Measurements from ENCODE around the gene HOXB8. TPM values are rescaled to one million over a fixed set of nuclear protein-coding genes. Genes with fewer than 3 reads are reported as not detected.

The HOXB8 gene
- total and polyA plus RNA-seq, 12 donors: 0.55 TPM; not detected in 11

DNA sequence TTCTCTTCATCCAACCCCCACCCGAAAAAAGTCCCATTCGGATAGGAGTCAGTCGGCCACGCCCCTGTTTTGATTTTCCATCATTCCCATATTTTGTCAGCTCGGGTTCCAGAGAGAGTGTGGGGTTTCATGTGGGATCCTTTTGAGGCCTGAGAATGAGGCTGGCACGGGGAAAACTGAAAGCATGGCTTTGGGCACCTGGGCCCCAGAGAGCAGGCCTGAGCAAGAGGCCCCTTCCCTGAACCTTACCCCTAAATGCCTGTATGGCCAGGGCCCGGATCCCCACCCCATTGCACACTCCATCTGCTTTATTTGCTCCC is 32.4 kb downstream of the HOXB8 start:
- peaks cover 52 to 100% (median 100%) of the 10 kb centered on the region in 7 donors for H3K27me3 ChIP-seq
- no peak for ATAC-seq

DNA sequence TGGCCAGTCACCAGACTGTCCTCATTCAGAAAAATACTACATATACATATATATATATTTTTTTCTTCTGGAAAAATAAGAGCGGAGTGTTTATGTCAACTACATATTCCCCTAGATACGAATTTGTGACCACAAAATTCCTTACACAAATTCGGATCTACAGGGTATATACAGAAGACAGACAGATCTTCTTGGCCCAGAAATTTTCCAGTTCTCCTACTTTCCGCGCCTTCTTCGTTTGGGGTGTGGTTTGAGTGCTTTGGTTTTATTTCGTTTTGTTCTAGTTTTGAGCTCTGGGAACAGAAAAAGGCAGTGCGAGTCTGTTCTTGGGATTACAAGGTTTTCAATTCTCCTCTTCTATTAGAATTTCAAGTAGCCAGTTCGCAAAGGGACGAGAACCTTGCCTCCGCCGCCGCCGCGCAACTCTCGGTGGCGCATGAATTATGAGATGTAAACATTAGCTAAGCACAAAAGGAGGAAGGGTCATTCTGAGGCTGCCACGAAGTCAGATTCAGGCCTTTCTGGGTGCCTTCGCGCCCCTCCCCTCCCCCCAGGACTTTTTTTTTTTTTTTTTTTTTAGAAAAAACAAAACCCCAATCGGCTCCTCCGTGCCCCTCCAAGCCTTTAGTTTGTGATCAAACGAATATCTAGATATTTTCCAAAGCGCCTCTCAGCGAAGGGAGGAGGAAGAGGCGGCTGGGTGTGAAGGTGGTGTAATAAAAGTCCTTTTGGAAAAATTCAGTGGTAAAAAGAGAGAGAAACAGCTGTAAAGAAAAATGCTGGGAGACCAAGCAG is 35.1 kb downstream of the HOXB8 start:
- TF ChIP-seq, protein P1, sequence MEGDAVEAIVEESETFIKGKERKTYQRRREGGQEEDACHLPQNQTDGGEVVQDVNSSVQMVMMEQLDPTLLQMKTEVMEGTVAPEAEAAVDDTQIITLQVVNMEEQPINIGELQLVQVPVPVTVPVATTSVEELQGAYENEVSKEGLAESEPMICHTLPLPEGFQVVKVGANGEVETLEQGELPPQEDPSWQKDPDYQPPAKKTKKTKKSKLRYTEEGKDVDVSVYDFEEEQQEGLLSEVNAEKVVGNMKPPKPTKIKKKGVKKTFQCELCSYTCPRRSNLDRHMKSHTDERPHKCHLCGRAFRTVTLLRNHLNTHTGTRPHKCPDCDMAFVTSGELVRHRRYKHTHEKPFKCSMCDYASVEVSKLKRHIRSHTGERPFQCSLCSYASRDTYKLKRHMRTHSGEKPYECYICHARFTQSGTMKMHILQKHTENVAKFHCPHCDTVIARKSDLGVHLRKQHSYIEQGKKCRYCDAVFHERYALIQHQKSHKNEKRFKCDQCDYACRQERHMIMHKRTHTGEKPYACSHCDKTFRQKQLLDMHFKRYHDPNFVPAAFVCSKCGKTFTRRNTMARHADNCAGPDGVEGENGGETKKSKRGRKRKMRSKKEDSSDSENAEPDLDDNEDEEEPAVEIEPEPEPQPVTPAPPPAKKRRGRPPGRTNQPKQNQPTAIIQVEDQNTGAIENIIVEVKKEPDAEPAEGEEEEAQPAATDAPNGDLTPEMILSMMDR (IDR thresholded peaks at IDR 0.05): no peak
- H3K9me3 ChIP-seq: no peaks in the 10 kb centered on the region
- H3K36me3 ChIP-seq: no peaks in the 10 kb centered on the region
- H3K4me3 ChIP-seq: no peak overlapping the region
- no peak for ATAC-seq
- intact Hi-C loops (cut with DNase I): loop anchor here in 2 of 10 donors (5.0 kb wide), 1 partner anchor 38 kb away; no protein-coding TSS in a partner anchor
- peak overlapping the region in 3 of 10 donors; percentile 29 to 74 (median 34) for H3K27ac ChIP-seq
- H3K4me1 ChIP-seq: peaks cover 0 to 54% (median 9%) of the 10 kb centered on the region in 9 donors
- no peak for DNase-seq
- WGBS, 2 donors: 21 to 25% methylated on average over 26 of the region's 26 CpGs
- peaks cover 61 to 100% (median 100%) of the 10 kb centered on the region in 7 donors for H3K27me3 ChIP-seq

More for the DNA sequence above, 32.4 kb downstream of the HOXB8 start:
- WGBS, 2 donors: 29 to 30% methylated on average over 7 of the region's 7 CpGs
- H3K27ac ChIP-seq: peak overlapping the region in 5 of 10 donors; percentile 0 to 88 (median 72)
- H3K36me3 ChIP-seq: no peaks in the 10 kb centered on the region
- intact Hi-C loops (cut with DNase I): no loop called here
- DNase-seq: no peak
- H3K4me1 ChIP-seq: peaks cover 0 to 57% (median 17%) of the 10 kb centered on the region in 9 donors
- no peaks in the 10 kb centered on the region for H3K9me3 ChIP-seq
- TF ChIP-seq, protein P1 (IDR thresholded peaks at IDR 0.05): no peak
- H3K4me3 ChIP-seq: peak overlapping the region in 4 of 10 donors; percentile 26 to 57 (median 38)

DNA sequence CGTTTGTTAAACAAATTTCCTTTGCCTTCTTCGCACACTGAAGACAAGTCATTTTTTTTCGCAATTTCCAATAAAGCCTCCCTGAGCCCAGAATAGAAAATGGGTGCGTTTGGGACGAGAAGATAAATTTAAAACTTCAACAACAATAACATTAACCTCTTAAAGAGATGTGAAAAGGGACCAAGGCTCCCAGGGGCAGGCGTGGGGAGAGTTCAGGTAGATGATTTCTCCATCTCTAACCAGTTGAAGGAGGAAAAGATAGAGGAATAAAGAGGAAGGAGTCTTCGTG is 35.7 kb downstream of the HOXB8 start:
- Histone ChIP-seq H3K36me3 (no peaks in the 10 kb centered on the region), H3K4me1 (peaks cover 0 to 52% (median 7%) of the 10 kb centered on the region in 9 donors), H3K27ac (peak overlapping the region in 3 of 10 donors; percentile 29 to 74 (median 34)), H3K27me3 (peaks cover 61 to 100% (median 100%) of the 10 kb centered on the region in 7 donors), H3K9me3 (no peaks in the 10 kb centered on the region), H3K4me3 (peak overlapping the region in 2 of 10 donors; percentile 39 to 56)
- intact Hi-C loops (cut with DNase I): loop anchor here in 2 of 10 donors (5.0 kb wide), 1 partner anchor 37 kb away; no protein-coding TSS in a partner anchor
- ATAC-seq (no peak), DNase-seq (no peak)
- TF ChIP-seq, protein P1 (IDR thresholded peaks at IDR 0.05): no peak
- WGBS, 2 donors: 15 to 20% methylated on average over 7 of the region's 7 CpGs

DNA sequence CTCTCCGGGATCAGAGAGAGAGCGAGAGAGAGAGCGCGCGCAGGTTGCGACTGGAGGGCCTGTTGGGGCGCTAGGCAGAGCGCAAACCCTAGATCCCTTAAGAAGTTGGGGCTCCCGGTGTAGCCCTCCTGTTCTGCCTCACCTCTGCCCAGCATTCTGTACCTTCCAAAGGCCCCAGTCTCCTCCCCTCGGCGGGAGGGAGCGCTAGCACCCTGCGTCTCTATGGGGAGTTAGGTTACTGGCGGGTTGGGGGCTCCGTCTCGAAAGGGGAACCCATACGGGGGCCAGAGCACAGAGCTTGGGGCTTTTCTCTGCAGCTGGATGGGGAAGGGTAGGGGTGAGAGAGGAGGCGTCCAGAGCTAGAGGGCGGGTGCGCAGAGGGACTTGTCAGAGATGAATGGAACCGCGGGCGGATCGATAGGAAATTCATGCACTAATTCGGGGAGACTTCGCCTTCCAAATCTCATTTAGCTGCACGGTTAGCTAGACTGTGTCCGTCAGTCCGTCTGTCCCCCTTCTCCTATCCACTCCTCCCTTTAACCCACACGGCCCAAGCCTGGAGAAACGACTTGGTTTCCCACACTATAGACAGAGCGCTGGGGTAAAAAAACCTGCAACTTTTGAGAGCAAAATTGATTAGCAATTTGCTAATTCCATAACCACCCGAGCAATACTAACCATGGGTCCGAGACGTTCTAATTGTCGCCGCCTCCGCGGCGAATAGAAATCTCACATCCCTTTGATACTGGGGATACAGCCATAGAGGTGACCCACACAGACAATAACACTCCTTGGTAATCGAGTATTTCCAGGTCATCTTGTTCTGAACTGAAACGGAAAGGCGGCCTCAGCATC is 36.2 kb downstream of the HOXB8 start:
- WGBS, 2 donors: 7 to 9% methylated on average over 43 of the region's 43 CpGs
- ATAC-seq (peak in 4 of 8 donors; percentile 10 to 25 (median 20)), DNase-seq (no peak)
- H3K4me1 ChIP-seq: peaks cover 0 to 52% (median 7%) of the 10 kb centered on the region in 9 donors
- no peaks in the 10 kb centered on the region for H3K9me3 ChIP-seq
- peak overlapping the region in 5 of 10 donors; percentile 21 to 83 (median 74) for H3K27ac ChIP-seq
- H3K36me3 ChIP-seq: no peaks in the 10 kb centered on the region
- peaks cover 61 to 100% (median 100%) of the 10 kb centered on the region in 7 donors for H3K27me3 ChIP-seq
- H3K4me3 ChIP-seq: peak overlapping the region; percentile 30 to 61 (median 40)
- intact Hi-C loops (cut with DNase I): loop anchor here in 2 of 10 donors (5.0 kb wide), 1 partner anchor 37 kb away; no protein-coding TSS in a partner anchor
- TF ChIP-seq, protein P1 (IDR thresholded peaks at IDR 0.05): no peak
